HG03066 (cell line): ENCODE measurements around the gene MGAT2.
A peak's percentile ranks its signal among the peaks of the same experiment; 100 is the strongest.
"Not testable (repeated sequence)": the region's sequence is repeated elsewhere in the genome, so short reads cannot be mapped to it uniquely, and the experiment has no call there.

Source experiments
- ATAC-seq: cut with Tn5 transposase; IDR thresholded peaks from one replicate; pipeline ENCODE4 v1.9.1; 2021; ENCODE audit warnings: low read depth; ENCODE audit not compliant: unreplicated experiment

The MGAT2 gene

GRCh38 chr14:49607583-49607982 lies 13.0 kb upstream of the MGAT2 start:
- no peak for ATAC-seq

- ATAC-seq, result no peak
These were observed 8.3 kb upstream of the MGAT2 start for GRCh38 chr14:49612251-49612650.

GRCh38 chr14:49612671-49613070 lies 7.9 kb upstream of the MGAT2 start:
- no peak for ATAC-seq

- ATAC-seq, result no peak
These were observed 6.4 kb upstream of the MGAT2 start for GRCh38 chr14:49614196-49614595.

GRCh38 chr14:49615776-49616175 lies 4.8 kb upstream of the MGAT2 start:
- no peak for ATAC-seq

GRCh38 chr14:49617852-49618519 lies 2.6 kb upstream of the MGAT2 start:
- no peak for ATAC-seq

- ATAC-seq, result not testable (repeated sequence)
These were observed 1.3 kb upstream of the MGAT2 start for GRCh38 chr14:49619273-49619672.

- no peak for ATAC-seq
These were observed 869 bp upstream of the MGAT2 start for GRCh38 chr14:49619730-49620129.

- ATAC-seq, result peak; percentile 33
These were observed 699 bp downstream of the MGAT2 start for GRCh38 chr14:49621114-49621881.

- ATAC-seq, result no peak
These were observed 1.5 kb downstream of the MGAT2 start for GRCh38 chr14:49622022-49622607.

- ATAC-seq, result no peak
These were observed 2.8 kb downstream of the MGAT2 start for GRCh38 chr14:49623387-49623786.

- no peak for ATAC-seq
These were observed 3.6 kb downstream of the MGAT2 start for GRCh38 chr14:49623941-49624839.

GRCh38 chr14:49633640-49634546 lies 13.3 kb downstream of the MGAT2 start:
- ATAC-seq, result peak; percentile 76

GRCh38 chr14:49634547-49635334 lies 14.1 kb downstream of the MGAT2 start, which contains the start of gene DNAAF2:
DNAAF2 (minus strand) TSS chr14:49635244; CDS start chr14:49635149, 95 bp downstream.
- peak; percentile 23 for ATAC-seq

- no peak for ATAC-seq
These were observed 16.3 kb downstream of the MGAT2 start for GRCh38 chr14:49636866-49637265.

- no peak for ATAC-seq
These were observed 17.0 kb downstream of the MGAT2 start for GRCh38 chr14:49637534-49638078.

GRCh38 chr14:49640540-49641417 lies 20.2 kb downstream of the MGAT2 start:
- no peak for ATAC-seq
